ENCODE results near the gene SNX33.

DNA sequence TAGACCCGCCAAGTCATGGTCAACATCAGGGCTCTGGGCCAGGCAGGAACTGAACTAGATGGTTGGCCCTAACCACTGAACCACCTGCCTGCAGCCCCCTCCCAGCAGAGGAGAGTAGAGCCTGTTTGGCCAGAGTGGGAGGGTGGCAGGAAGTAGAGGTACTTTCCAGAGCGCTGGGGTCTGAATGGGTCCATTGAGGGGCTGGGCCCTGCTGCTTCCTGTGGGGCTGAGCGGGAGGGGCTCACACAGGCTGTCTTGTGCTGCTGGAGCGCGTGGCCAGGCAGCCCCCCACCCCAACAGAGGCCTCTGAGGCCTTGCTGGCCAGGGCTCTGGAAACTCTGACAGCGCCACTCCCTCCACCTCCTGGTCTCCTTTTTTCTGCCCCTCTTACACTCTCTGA is 47.5 kb downstream of the SNX33 start:
- TF ChIP-seq, protein P1, sequence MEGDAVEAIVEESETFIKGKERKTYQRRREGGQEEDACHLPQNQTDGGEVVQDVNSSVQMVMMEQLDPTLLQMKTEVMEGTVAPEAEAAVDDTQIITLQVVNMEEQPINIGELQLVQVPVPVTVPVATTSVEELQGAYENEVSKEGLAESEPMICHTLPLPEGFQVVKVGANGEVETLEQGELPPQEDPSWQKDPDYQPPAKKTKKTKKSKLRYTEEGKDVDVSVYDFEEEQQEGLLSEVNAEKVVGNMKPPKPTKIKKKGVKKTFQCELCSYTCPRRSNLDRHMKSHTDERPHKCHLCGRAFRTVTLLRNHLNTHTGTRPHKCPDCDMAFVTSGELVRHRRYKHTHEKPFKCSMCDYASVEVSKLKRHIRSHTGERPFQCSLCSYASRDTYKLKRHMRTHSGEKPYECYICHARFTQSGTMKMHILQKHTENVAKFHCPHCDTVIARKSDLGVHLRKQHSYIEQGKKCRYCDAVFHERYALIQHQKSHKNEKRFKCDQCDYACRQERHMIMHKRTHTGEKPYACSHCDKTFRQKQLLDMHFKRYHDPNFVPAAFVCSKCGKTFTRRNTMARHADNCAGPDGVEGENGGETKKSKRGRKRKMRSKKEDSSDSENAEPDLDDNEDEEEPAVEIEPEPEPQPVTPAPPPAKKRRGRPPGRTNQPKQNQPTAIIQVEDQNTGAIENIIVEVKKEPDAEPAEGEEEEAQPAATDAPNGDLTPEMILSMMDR (IDR thresholded peaks at IDR 0.05; ENCODE audit: insufficient read depth, low read length), result no peak
- no peak for TF ChIP-seq GABPA (IDR thresholded peaks at IDR 0.05; ENCODE audit: low read depth)
- no peak for TF ChIP-seq REST (IDR thresholded peaks at IDR 0.05; ENCODE audit: insufficient replicate concordance, low read depth)
- TF ChIP-seq POLR2AphosphoS5 (IDR thresholded peaks at IDR 0.05; ENCODE audit: low read depth), result no peak
- TF ChIP-seq SPI1 (IDR thresholded peaks at IDR 0.05; ENCODE audit: borderline replicate concordance, low read depth), result no peak
